HCT116 (cell line): Measurements from ENCODE around the gene BMERB1. TPM values are rescaled to one million over a fixed set of nuclear protein-coding genes. Genes with fewer than 3 reads are reported as not detected.

Source experiments
- ATAC-seq: fragments of 200-7000 bp; cut with Tn5 transposase; 2 replicates; pipeline ENCODE4 v1.9.1; 2020; ENCODE audit warnings: mild to moderate bottlenecking, moderate library complexity
- BruUV-seq: library from RNA; stranded (reverse); fragments of 400-500 nt; replicated peaks from 2 replicates; lab custom pipeline; 2021; lab: Mats Ljungman, UMichigan
- CTCF ChIA-PET: fragments of 300-600 bp; sonication (Branson Sonifier 250); formaldehyde crosslinking; loops from one replicate; lab custom pipeline; 2021; ENCODE audit warnings: antibody characterized with exemption; lab: Charles Lee
- POLR2A ChIA-PET: fragments of 300-600, 350-600 bp; sonication (Branson Sonifier 250); formaldehyde crosslinking; loops from one replicate; lab custom pipeline; 2021; ENCODE audit warnings: antibody characterized with exemption; lab: Charles Lee
- RAD21 ChIA-PET, 2 experiments: fragments of 300-600 bp; sonication (Branson Sonifier 250); formaldehyde crosslinking; loops; one replicate each; lab custom pipeline; 2023; ENCODE audit warnings: low total read pairs in 2 of 2; ENCODE audit not compliant: uncharacterized antibody in 2 of 2, unreplicated experiment in 2 of 2, low non-redundant PET in 1 of 2; lab: Charles Lee
- DNase-seq: peaks from one replicate; pipeline ENCODE4 v3.0.0-alpha.2; 2010; ENCODE audit warnings: low read depth, low spot score
- H2AFZ ChIP-seq: fragments of 200-600 bp; shearing (Covaris generic), sonication (generic); 2 replicates; pipeline ENCODE4 v1.6.1; 2017; ENCODE audit warnings: low read depth, mixed run types, mixed read lengths, antibody characterized with exemption, low read length; ENCODE audit not compliant: poor library complexity, severe bottlenecking
- H3K27ac ChIP-seq: 2 replicates; pipeline ENCODE4 v1.5.1; 2012; ENCODE audit warnings: low read depth, low read length
- H3K27me3 ChIP-seq: fragments of 200-600 bp; sonication (generic); 2 replicates; pipeline ENCODE4 v1.6.1; 2016; ENCODE audit warnings: mixed run types, low read length, mixed read lengths; ENCODE audit not compliant: insufficient read depth
- H3K36me3 ChIP-seq, 2 experiments: fragments of 200-500 bp in 1 of 2; fragments of 200-600 bp in 1 of 2; sonication (Bioruptor generic) in 1 of 2; sonication (generic) in 1 of 2; 2 replicates each; pipeline versions ENCODE4 v1.5.1 to v1.6.1; 2014 to 2016; ENCODE audit warnings: low read length in 2 of 2, inconsistent platforms in 1 of 2, mixed read lengths in 1 of 2, mixed run types in 1 of 2; ENCODE audit not compliant: insufficient read depth in 2 of 2, control insufficient read depth in 1 of 2
- H3K4me1 ChIP-seq, 2 experiments: fragments of 200-600 bp in 1 of 2; sonication (generic) in 1 of 2; 2 replicates each; pipeline versions ENCODE4 v1.5.1 to v1.6.1; 2012 to 2017; ENCODE audit warnings: low read length in 2 of 2, inconsistent platforms in 1 of 2, mild to moderate bottlenecking in 1 of 2, mixed read lengths in 1 of 2, mixed run types in 1 of 2, moderate library complexity in 1 of 2; ENCODE audit not compliant: insufficient read depth in 2 of 2, control insufficient read depth in 1 of 2
- H3K4me2 ChIP-seq: fragments of 200-600 bp; sonication (generic); 2 replicates; pipeline ENCODE4 v1.6.1; 2017; ENCODE audit warnings: mixed run types, low read length, mixed read lengths
- H3K4me3 ChIP-seq, 2 experiments: fragments of 200-600 bp in 1 of 2; sonication (generic) in 1 of 2; replicated peaks in 1 of 2; 2 replicates each; pipeline ENCODE4 v1.5.1; 2011 to 2016; ENCODE audit warnings: low read length in 2 of 2, control low read depth in 1 of 2, low read depth in 1 of 2, mild to moderate bottlenecking in 1 of 2, mixed read lengths in 1 of 2, mixed run types in 1 of 2
- H3K79me2 ChIP-seq: fragments of 200-600 bp; sonication (generic); 2 replicates; pipeline ENCODE4 v1.6.1; 2017; ENCODE audit warnings: mild to moderate bottlenecking, mixed run types, low read length, moderate library complexity, mixed read lengths; ENCODE audit not compliant: insufficient read depth
- H3K9ac ChIP-seq: fragments of 200-600 bp; sonication (generic); 2 replicates; pipeline ENCODE4 v1.6.1; 2016; ENCODE audit warnings: low read length, mixed read lengths
- H3K9me2 ChIP-seq: fragments of 200-600 bp; sonication (generic), shearing (Covaris generic); 2 replicates; pipeline ENCODE4 v1.6.1; 2017; ENCODE audit warnings: mixed run types, mild to moderate bottlenecking, moderate library complexity; ENCODE audit not compliant: insufficient read depth
- H3K9me3 ChIP-seq, 2 experiments: fragments of 200-500 bp in 1 of 2; fragments of 200-600 bp in 1 of 2; sonication (Bioruptor generic) in 1 of 2; sonication (generic) in 1 of 2; 2 replicates each; pipeline ENCODE4 v1.6.1; 2014 to 2017; ENCODE audit warnings: low read length in 2 of 2, mixed read lengths in 2 of 2, inconsistent platforms in 1 of 2, low read depth in 1 of 2, mild to moderate bottlenecking in 1 of 2, mixed run types in 1 of 2, moderate library complexity in 1 of 2; ENCODE audit not compliant: control insufficient read depth in 1 of 2, insufficient read depth in 1 of 2
- H4K20me1 ChIP-seq: fragments of 200-600 bp; sonication (generic), shearing (Covaris generic); 2 replicates; pipeline ENCODE4 v1.6.1; 2017; ENCODE audit warnings: mixed run types, mild to moderate bottlenecking, moderate library complexity; ENCODE audit not compliant: insufficient read depth
- CBX3 ChIP-seq: IDR thresholded peaks from 2 replicates; pipeline ENCODE4 v1.6.1; 2012; ENCODE audit warnings: low read depth
- CEBPB ChIP-seq: IDR thresholded peaks from 2 replicates; pipeline ENCODE4 v1.6.1; 2012; ENCODE audit warnings: low read depth
- EZH2 ChIP-seq: fragments of 200-600 bp; sonication (generic); IDR thresholded peaks from 2 replicates; pipeline ENCODE4 v1.6.1; 2017; ENCODE audit warnings: antibody characterized with exemption, mixed run types
- EZH2phosphoT487 ChIP-seq: fragments of 200-600 bp; IDR thresholded peaks from 2 replicates; pipeline ENCODE4 v1.6.1; 2018; ENCODE audit warnings: antibody characterized with exemption, borderline replicate concordance
- FOSL1 ChIP-seq: IDR thresholded peaks from 2 replicates; pipeline ENCODE4 v1.6.1; 2012; ENCODE audit warnings: low read depth
- JUND ChIP-seq: IDR thresholded peaks from 2 replicates; pipeline ENCODE4 v1.6.1; 2012
- POLR2A ChIP-seq: IDR thresholded peaks from 2 replicates; pipeline ENCODE4 v1.7.0; 2011; ENCODE audit warnings: borderline replicate concordance; ENCODE audit not compliant: insufficient read depth, insufficient read length; ENCODE audit errors: extremely low read depth
- POLR2AphosphoS5 ChIP-seq: IDR thresholded peaks from 2 replicates; pipeline ENCODE4 v1.6.1; 2011; ENCODE audit warnings: mild to moderate bottlenecking, low read depth, low read length, moderate library complexity
- RAD21 ChIP-seq: IDR thresholded peaks from 2 replicates; pipeline ENCODE4 v1.6.1; 2012; ENCODE audit warnings: low read depth, mild to moderate bottlenecking
- SIN3A ChIP-seq: IDR thresholded peaks from 2 replicates; pipeline ENCODE4 v1.6.1; 2012; ENCODE audit warnings: low read depth
- TCF7L2 ChIP-seq: IDR thresholded peaks from 2 replicates; pipeline ENCODE4 v1.7.0; 2011; ENCODE audit warnings: borderline replicate concordance, inconsistent platforms; ENCODE audit not compliant: insufficient read depth, insufficient read length; ENCODE audit errors: extremely low read depth
- YY1 ChIP-seq: IDR thresholded peaks from 2 replicates; pipeline ENCODE4 v1.6.1; 2011; ENCODE audit warnings: low read length, low read depth, moderate library complexity, mild to moderate bottlenecking; ENCODE audit not compliant: insufficient replicate concordance; ENCODE audit errors: extremely low read depth
- intact Hi-C: fragments of 100-400 bp; cut with micrococcal nuclease; formaldehyde crosslinking; loops from 2 replicates; pipeline ENCODE4 v1.10.0; 2022
- total RNA-seq: library from RNA; stranded (reverse); gene quantifications from one replicate; pipeline ENCODE4 v1.2.1, GENCODE V29; 2021; ENCODE audit not compliant: unreplicated experiment
- TF ChIP-seq, protein P1 (sequence below): IDR thresholded peaks from 2 replicates; pipeline ENCODE4 v1.6.1; 2012
- TF ChIP-seq, protein P2 (sequence below), 3 experiments: fragments of 200-600 bp in 1 of 3; sonication (generic) in 1 of 3; IDR thresholded peaks in 2 of 3; conservative IDR thresholded peaks in 1 of 3; 2 replicates each; pipeline ENCODE4 v1.5.1; 2012 to 2017; ENCODE audit warnings: low read depth in 2 of 3, low read length in 2 of 3, antibody characterized with exemption in 1 of 3, borderline replicate concordance in 1 of 3, control low read depth in 1 of 3, mild to moderate bottlenecking in 1 of 3, mixed read lengths in 1 of 3, mixed run types in 1 of 3, moderate library complexity in 1 of 3; ENCODE audit not compliant: insufficient read depth in 1 of 3
- TF ChIP-seq, protein P3 (sequence below): IDR thresholded peaks from 2 replicates; pipeline ENCODE4 v1.6.1; 2011; ENCODE audit warnings: mild to moderate bottlenecking, low read length, moderate library complexity; ENCODE audit not compliant: insufficient replicate concordance; ENCODE audit errors: extremely low read depth

The BMERB1 gene
- total RNA-seq, 1 experiment from 2014 or later: 43.6 TPM

DNA sequence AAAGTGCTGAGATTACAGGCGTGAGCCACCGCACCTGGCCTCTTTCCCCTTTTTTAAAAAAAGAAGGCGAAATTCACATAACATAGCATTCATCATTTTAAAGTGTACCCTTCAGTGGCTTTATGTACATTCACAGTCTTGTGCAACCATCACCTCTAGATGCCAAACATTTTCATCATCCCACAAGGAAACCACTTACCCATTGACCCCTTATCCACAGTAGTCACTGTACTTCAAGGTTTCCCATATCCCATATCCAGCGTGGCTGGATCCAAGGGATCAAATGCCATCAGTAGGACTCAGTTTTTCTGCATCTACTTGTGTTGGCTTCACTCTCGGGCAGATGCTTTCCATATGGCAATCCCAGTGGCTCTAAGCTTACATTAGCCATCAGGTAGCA lies 50.3 kb downstream of the BMERB1 start:
- Histone ChIP-seq H4K20me1 (no peaks in the 10 kb centered on the region), H3K4me3 (no peak overlapping the region), H3K27ac (0 out of 2 replicates have a peak overlapping the region, but pooled peaks have one; percentile 1), H3K36me3 (no peaks in the 10 kb centered on the region), H3K9me3 (no peaks in the 10 kb centered on the region), H3K4me2 (no peak overlapping the region), H3K9me2 (no peaks in the 10 kb centered on the region), H3K9ac (no peak overlapping the region), H2AFZ (no peak overlapping the region), H3K4me1 (peaks cover 42 to 82% of the 10 kb centered on the region in 2 experiments), H3K79me2 (no peaks in the 10 kb centered on the region; the same call in 1 of the 2 replicates), H3K27me3 (no peaks in the 10 kb centered on the region)
- ChIA-PET CTCF (no interaction called here), RAD21 (no interaction called here), POLR2A (no interaction called here)
- TF ChIP-seq CEBPB (0 out of 2 replicates have a peak, but pooled peaks have one; percentile 25), SIN3A (no peak)
- intact Hi-C loops: loop anchor here (5.0 to 10.0 kb wide), 2 partner anchors 50 to 108 kb away; partner anchors contain the start of gene BMERB1
- DNase-seq: no peak
- BruUV-seq: no TSS peak
- ATAC-seq: no peak

DNA sequence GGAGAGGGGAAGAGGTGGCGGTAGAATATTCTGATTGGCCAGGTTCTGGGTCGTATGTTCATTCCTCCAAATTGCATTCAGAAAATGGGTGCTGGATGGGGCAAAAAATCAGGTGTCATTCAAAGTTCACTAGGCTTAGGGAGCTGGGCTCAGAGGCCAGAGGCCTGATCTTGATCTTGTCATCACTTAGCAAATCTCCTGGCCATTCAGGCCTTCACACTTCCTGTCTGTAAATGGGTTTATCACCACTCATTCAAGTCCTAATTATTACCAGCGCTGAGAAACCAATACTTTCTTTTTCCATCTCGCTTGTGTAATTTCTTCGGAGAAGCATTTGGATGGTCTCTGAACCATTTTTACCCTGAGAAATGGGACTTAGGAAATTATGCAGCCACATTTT lies 50.8 kb downstream of the BMERB1 start:
- ChIA-PET RAD21 (no interaction called here), CTCF (no interaction called here)
- TF ChIP-seq TCF7L2: no peak
- TF ChIP-seq, protein P1, sequence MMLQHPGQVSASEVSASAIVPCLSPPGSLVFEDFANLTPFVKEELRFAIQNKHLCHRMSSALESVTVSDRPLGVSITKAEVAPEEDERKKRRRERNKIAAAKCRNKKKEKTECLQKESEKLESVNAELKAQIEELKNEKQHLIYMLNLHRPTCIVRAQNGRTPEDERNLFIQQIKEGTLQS: no peak
- TF ChIP-seq EZH2phosphoT487: no peak
- no peak for TF ChIP-seq RAD21
- no peak for TF ChIP-seq FOSL1
- TF ChIP-seq POLR2AphosphoS5: no peak
- TF ChIP-seq, protein P2, sequence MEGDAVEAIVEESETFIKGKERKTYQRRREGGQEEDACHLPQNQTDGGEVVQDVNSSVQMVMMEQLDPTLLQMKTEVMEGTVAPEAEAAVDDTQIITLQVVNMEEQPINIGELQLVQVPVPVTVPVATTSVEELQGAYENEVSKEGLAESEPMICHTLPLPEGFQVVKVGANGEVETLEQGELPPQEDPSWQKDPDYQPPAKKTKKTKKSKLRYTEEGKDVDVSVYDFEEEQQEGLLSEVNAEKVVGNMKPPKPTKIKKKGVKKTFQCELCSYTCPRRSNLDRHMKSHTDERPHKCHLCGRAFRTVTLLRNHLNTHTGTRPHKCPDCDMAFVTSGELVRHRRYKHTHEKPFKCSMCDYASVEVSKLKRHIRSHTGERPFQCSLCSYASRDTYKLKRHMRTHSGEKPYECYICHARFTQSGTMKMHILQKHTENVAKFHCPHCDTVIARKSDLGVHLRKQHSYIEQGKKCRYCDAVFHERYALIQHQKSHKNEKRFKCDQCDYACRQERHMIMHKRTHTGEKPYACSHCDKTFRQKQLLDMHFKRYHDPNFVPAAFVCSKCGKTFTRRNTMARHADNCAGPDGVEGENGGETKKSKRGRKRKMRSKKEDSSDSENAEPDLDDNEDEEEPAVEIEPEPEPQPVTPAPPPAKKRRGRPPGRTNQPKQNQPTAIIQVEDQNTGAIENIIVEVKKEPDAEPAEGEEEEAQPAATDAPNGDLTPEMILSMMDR (IDR thresholded peaks at IDR 0.05 in 2 of 3, conservative IDR thresholded peaks at IDR 0.05 in 1 of 3; ENCODE audit: borderline replicate concordance in 1 of 3, insufficient read depth in 1 of 3, low read depth in 2 of 3, low read length in 2 of 3): no peak
- no peak for TF ChIP-seq POLR2A
- no peak for TF ChIP-seq JUND
- TF ChIP-seq, protein P3, sequence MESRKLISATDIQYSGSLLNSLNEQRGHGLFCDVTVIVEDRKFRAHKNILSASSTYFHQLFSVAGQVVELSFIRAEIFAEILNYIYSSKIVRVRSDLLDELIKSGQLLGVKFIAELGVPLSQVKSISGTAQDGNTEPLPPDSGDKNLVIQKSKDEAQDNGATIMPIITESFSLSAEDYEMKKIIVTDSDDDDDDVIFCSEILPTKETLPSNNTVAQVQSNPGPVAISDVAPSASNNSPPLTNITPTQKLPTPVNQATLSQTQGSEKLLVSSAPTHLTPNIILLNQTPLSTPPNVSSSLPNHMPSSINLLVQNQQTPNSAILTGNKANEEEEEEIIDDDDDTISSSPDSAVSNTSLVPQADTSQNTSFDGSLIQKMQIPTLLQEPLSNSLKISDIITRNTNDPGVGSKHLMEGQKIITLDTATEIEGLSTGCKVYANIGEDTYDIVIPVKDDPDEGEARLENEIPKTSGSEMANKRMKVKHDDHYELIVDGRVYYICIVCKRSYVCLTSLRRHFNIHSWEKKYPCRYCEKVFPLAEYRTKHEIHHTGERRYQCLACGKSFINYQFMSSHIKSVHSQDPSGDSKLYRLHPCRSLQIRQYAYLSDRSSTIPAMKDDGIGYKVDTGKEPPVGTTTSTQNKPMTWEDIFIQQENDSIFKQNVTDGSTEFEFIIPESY: no peak
- TF ChIP-seq EZH2: no peak
- no peak for TF ChIP-seq CEBPB
- no peak for TF ChIP-seq YY1
- no peak for TF ChIP-seq CBX3

More for the DNA sequence above, 50.8 kb downstream of the BMERB1 start:
- ATAC-seq (no peak), DNase-seq (no peak)
- H3K9me3 ChIP-seq: no peaks in the 10 kb centered on the region
- H3K27ac ChIP-seq: 0 out of 2 replicates have a peak overlapping the region, but pooled peaks have one; percentile 1
- H3K27me3 ChIP-seq: no peaks in the 10 kb centered on the region
- no peaks in the 10 kb centered on the region for H3K9me2 ChIP-seq
- BruUV-seq: no TSS peak
- H3K4me2 ChIP-seq: no peak overlapping the region
- H3K4me1 ChIP-seq: peaks cover 47 to 87% of the 10 kb centered on the region in 2 experiments
- H2AFZ ChIP-seq: no peak overlapping the region
- no peaks in the 10 kb centered on the region for H3K36me3 ChIP-seq
- no peaks in the 10 kb centered on the region for H4K20me1 ChIP-seq
- intact Hi-C loops: loop anchor here (10.0 kb wide), 1 partner anchor 50 kb away; the partner anchor contains the start of gene BMERB1
- POLR2A ChIA-PET: no interaction called here
- peaks cover under 1% of the 10 kb centered on the region; the same call in 1 of the 2 replicates for H3K79me2 ChIP-seq
- no peak overlapping the region for H3K4me3 ChIP-seq
- H3K9ac ChIP-seq: no peak overlapping the region
